Fibroblast of skin of abdomen (primary cell): Measurements from ENCODE around the gene HLA-DOA.

Experiments
- DNase-seq: peaks from one replicate; pipeline ENCODE4 v3.0.0-alpha.2; 2013

Gene HLA-DOA

GRCh38 chr6:32962213-32962826 lies 47.1 kb downstream of the HLA-DOA start:
- DNase-seq, result no peak

GRCh38 chr6:32960563-32960962 lies 48.8 kb downstream of the HLA-DOA start:
- no peak for DNase-seq

DNA sequence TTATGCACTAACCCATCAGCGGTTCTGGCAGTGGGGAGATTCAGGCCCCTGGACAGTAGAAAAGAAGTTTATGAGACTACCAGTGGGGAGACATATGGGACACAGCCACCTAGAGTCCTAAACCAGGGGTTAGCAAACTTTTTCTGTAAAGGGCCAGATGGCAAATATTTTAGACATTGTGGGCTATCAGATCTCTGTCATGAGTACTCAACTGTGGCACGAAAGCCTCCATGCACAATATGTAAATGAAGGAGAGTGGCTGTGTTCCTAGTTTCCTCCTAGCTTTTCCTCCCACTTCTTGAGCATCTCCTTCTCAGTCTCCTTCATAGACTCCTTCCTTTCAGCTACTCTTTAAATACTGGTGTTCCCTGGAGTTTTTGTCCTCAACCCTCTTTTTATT lies 53.2 kb downstream of the HLA-DOA start:
- DNase-seq, result no peak

GRCh38 chr6:32954986-32955802 lies 54.2 kb downstream of the HLA-DOA start:
- no peak for DNase-seq

GRCh38 chr6:32954267-32954666 lies 55.1 kb downstream of the HLA-DOA start:
- no peak for DNase-seq
